Mesothelial cell of epicardium (in vitro differentiated cells): ENCODE data around the gene DESI1. TPM values are rescaled to one million over a fixed set of nuclear protein-coding genes. Genes with fewer than 3 reads are reported as not detected.

ENCODE experiments used
- DNase-seq, 2 experiments: peaks; one replicate each; pipeline ENCODE4 v3.0.0; 2021; ENCODE audit warnings: low spot score in 2 of 2; ENCODE audit not compliant: unreplicated experiment in 2 of 2
- H3K27ac Mint-ChIP-seq: 2 replicates; pipeline ENCODE4 v1.8.0; 2021; ENCODE audit warnings: mixed read lengths
- H3K27me3 Mint-ChIP-seq: 2 replicates; pipeline ENCODE4 v1.8.0; 2021; ENCODE audit warnings: low read depth, mixed read lengths
- H3K36me3 Mint-ChIP-seq: 2 replicates; pipeline ENCODE4 v1.8.0; 2021; ENCODE audit warnings: mixed read lengths
- H3K4me1 Mint-ChIP-seq: 2 replicates; pipeline ENCODE4 v1.8.0; 2021; ENCODE audit warnings: mixed read lengths
- H3K4me3 Mint-ChIP-seq: 2 replicates; pipeline ENCODE4 v1.8.0; 2021; ENCODE audit warnings: mild to moderate bottlenecking, moderate library complexity, mixed read lengths
- H3K9me3 Mint-ChIP-seq: 2 replicates; pipeline ENCODE4 v1.8.0; 2021; ENCODE audit warnings: mixed read lengths
- CTCF ChIP-seq: fragments of 200-600 bp; sonication (generic); IDR thresholded peaks from one replicate; pipeline ENCODE4 v1.5.0; 2021; ENCODE audit warnings: antibody characterized with exemption; ENCODE audit not compliant: unreplicated experiment
- total RNA-seq: library from RNA; stranded (reverse); gene quantifications from 3 replicates; pipeline ENCODE4 v1.2.1, GENCODE V29; 2021

DESI1 gene
- total RNA-seq, 1 donor from 2014 or later: 35.4 TPM

- TF ChIP-seq CTCF: no peak
- Mint-ChIP-seq H3K4me1 (peaks cover 12% of the 10 kb centered on the region), H3K27ac (no peak overlapping the region), H3K36me3 (peaks cover 35% of the 10 kb centered on the region), H3K27me3 (no peaks in the 10 kb centered on the region), H3K9me3 (peaks cover 3% of the 10 kb centered on the region), H3K4me3 (no peak overlapping the region)
- no peak for DNase-seq
These were observed 40.2 kb upstream of the DESI1 start for GRCh38 chr22:41661088-41661487.

- no peak for TF ChIP-seq CTCF
- peak overlapping the region; percentile 49 for H3K27ac Mint-ChIP-seq
- peaks cover 3% of the 10 kb centered on the region for H3K9me3 Mint-ChIP-seq
- DNase-seq: no peak
- peaks cover 37% of the 10 kb centered on the region for H3K36me3 Mint-ChIP-seq
- H3K4me3 Mint-ChIP-seq: no peak overlapping the region
- H3K4me1 Mint-ChIP-seq: peaks cover 12% of the 10 kb centered on the region
- H3K27me3 Mint-ChIP-seq: no peaks in the 10 kb centered on the region
These were observed 39.6 kb upstream of the DESI1 start for GRCh38 chr22:41660416-41660815.

- Mint-ChIP-seq H3K27me3 (no peaks in the 10 kb centered on the region), H3K4me3 (no peak overlapping the region), H3K36me3 (peaks cover 37% of the 10 kb centered on the region), H3K4me1 (peaks cover 12% of the 10 kb centered on the region), H3K27ac (peak overlapping the region; percentile 49), H3K9me3 (peaks cover 3% of the 10 kb centered on the region)
- no peak for DNase-seq
- no peak for TF ChIP-seq CTCF
These were observed 39.1 kb upstream of the DESI1 start for GRCh38 chr22:41659941-41660340.

GRCh38 chr22:41658869-41659268 is 38.0 kb upstream of the DESI1 start:
- Mint-ChIP-seq H3K4me3 (no peak overlapping the region), H3K36me3 (peaks cover 41% of the 10 kb centered on the region), H3K9me3 (peaks cover 3% of the 10 kb centered on the region), H3K4me1 (peaks cover 12% of the 10 kb centered on the region), H3K27ac (no peak overlapping the region), H3K27me3 (no peaks in the 10 kb centered on the region)
- no peak for TF ChIP-seq CTCF
- DNase-seq: no peak

- no peak for DNase-seq
- no peaks in the 10 kb centered on the region for H3K27me3 Mint-ChIP-seq
- H3K36me3 Mint-ChIP-seq: peaks cover 43% of the 10 kb centered on the region
- H3K9me3 Mint-ChIP-seq: peaks cover 3% of the 10 kb centered on the region
- no peak overlapping the region for H3K27ac Mint-ChIP-seq
- no peak overlapping the region for H3K4me3 Mint-ChIP-seq
- H3K4me1 Mint-ChIP-seq: peaks cover 12% of the 10 kb centered on the region
- TF ChIP-seq CTCF: no peak
These were observed 36.9 kb upstream of the DESI1 start for GRCh38 chr22:41657709-41658108.

DNA sequence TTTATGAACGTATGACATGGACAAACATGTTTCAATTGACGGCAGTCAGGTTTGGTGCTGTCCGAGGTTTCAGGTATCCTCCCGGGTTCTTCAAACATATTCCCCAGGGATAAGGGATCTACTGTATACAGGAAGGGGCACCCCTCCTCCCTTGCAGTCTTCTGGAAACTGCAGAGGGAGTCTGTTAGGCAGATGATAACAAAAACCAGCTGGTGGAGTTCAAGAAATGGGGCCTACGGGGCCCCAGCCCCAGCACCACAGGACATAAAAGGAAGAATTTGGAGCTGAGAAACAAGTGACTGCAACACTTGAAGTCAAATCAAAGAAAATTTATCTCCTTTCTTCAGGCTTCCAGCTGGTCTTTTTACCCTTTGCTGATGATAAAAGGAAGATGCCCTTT is 35.7 kb upstream of the DESI1 start:
- DNase-seq: no peak
- H3K4me3 Mint-ChIP-seq: no peak overlapping the region

More for the DNA sequence above, 35.7 kb upstream of the DESI1 start:
- Mint-ChIP-seq H3K27ac (peak overlapping the region; percentile 68), H3K4me1 (peaks cover 12% of the 10 kb centered on the region), H3K36me3 (peaks cover 45% of the 10 kb centered on the region), H3K27me3 (no peaks in the 10 kb centered on the region), H3K9me3 (peaks cover 2% of the 10 kb centered on the region)
- TF ChIP-seq CTCF: no peak
